K562 (cell line): ENCODE measurements around the gene PRELID1. TPM values are rescaled to one million over a fixed set of nuclear protein-coding genes. Genes with fewer than 3 reads are reported as not detected.

ENCODE experiments used
- ATF1 ChIP-seq, 2 experiments: fragments of 450-650 bp in 1 of 2; IDR thresholded peaks; 2 replicates each; pipeline ENCODE4 v1.6.1; 2016; ENCODE audit warnings: missing compliant biosample characterization in 1 of 2, missing genetic modification characterization in 1 of 2
- BCOR ChIP-seq: fragments of 450-650 bp; IDR thresholded peaks from 2 replicates; pipeline ENCODE4 v1.6.1; 2016
- CBFA2T3 ChIP-seq: fragments of 450-650 bp; IDR thresholded peaks from 2 replicates; pipeline ENCODE4 v1.6.1; 2017
- ELF1 ChIP-seq: fragments of 200-800 bp; sonication (Bioruptor generic); IDR thresholded peaks from 2 replicates; pipeline ENCODE4 v1.6.1; 2016; ENCODE audit warnings: missing genetic modification characterization, missing compliant biosample characterization
- ETV6 ChIP-seq, 3 experiments: fragments of 150-350 bp in 1 of 3; sonication (generic) in 1 of 3; formaldehyde crosslinking in 1 of 3; IDR thresholded peaks; 2 replicates each; pipeline versions ENCODE4 v1.6.1 to v1.8.0; 2014 to 2022; ENCODE audit warnings: borderline replicate concordance in 2 of 3, low read depth in 2 of 3, antibody characterized with exemption in 1 of 3, low read length in 1 of 3, mild to moderate bottlenecking in 1 of 3, missing genetic modification reagents in 1 of 3
- FOXJ3 ChIP-seq: sonication (generic); formaldehyde crosslinking; IDR thresholded peaks from 2 replicates; pipeline ENCODE4 v1.4.0; 2020; ENCODE audit warnings: mild to moderate bottlenecking, missing genetic modification reagents
- HIVEP1 ChIP-seq: fragments of 250-450 bp; sonication (Bioruptor Pico); IDR thresholded peaks from 2 replicates; pipeline ENCODE4 v1.4.0; 2020; ENCODE audit warnings: mild to moderate bottlenecking
- JUNB ChIP-seq: fragments of 450-650 bp; formaldehyde crosslinking; conservative IDR thresholded peaks from 2 replicates; pipeline ENCODE4 v1.4.0; 2020; ENCODE audit warnings: mild to moderate bottlenecking
- KDM4B ChIP-seq, 2 experiments: fragments of 450-650 bp in 1 of 2; sonication (generic) in 1 of 2; IDR thresholded peaks; 2 replicates each; pipeline ENCODE4 v1.6.1; 2016 to 2017; ENCODE audit warnings: borderline replicate concordance in 2 of 2, antibody characterized with exemption in 1 of 2, low read depth in 1 of 2, mild to moderate bottlenecking in 1 of 2
- KLF13 ChIP-seq: fragments of 450-650 bp; IDR thresholded peaks from 2 replicates; pipeline ENCODE4 v1.6.1; 2016; ENCODE audit warnings: missing genetic modification characterization, low read depth, mild to moderate bottlenecking, missing compliant biosample characterization, moderate library complexity, borderline replicate concordance
- OTX1 ChIP-seq: fragments of 450-650 bp; formaldehyde crosslinking; IDR thresholded peaks from 2 replicates; pipeline ENCODE4 v1.4.0; 2022; ENCODE audit warnings: mild to moderate bottlenecking
- PHB2 ChIP-seq: fragments of 450-650 bp; IDR thresholded peaks from 2 replicates; pipeline ENCODE4 v1.6.1; 2017; ENCODE audit warnings: low read depth
- POLR3G ChIP-seq: IDR thresholded peaks from 2 replicates; pipeline ENCODE4 v1.6.1; 2011; ENCODE audit not compliant: insufficient read length, insufficient replicate concordance; ENCODE audit errors: extremely low read depth
- PYGO2 ChIP-seq: fragments of 450-650 bp; IDR thresholded peaks from 2 replicates; pipeline ENCODE4 v1.6.1; 2016; ENCODE audit warnings: mild to moderate bottlenecking, missing genetic modification characterization, moderate library complexity, missing compliant biosample characterization
- RBM22 ChIP-seq: fragments of 200-400 bp; formaldehyde crosslinking; IDR thresholded peaks from 2 replicates; pipeline ENCODE4 v1.6.1; 2018; ENCODE audit warnings: low read length, low read depth; ENCODE audit not compliant: poor library complexity, severe bottlenecking
- SMAD4 ChIP-seq: fragments of 250-450 bp; sonication (Bioruptor Pico); conservative IDR thresholded peaks from 2 replicates; pipeline ENCODE4 v1.8.0; 2021; ENCODE audit warnings: inconsistent platforms, mild to moderate bottlenecking, moderate library complexity
- ZBTB1 ChIP-seq: sonication (generic); formaldehyde crosslinking; IDR thresholded peaks from 2 replicates; pipeline ENCODE4 v1.8.1; 2023; ENCODE audit warnings: missing genetic modification reagents, low read depth, mild to moderate bottlenecking, borderline replicate concordance
- ZNF143 ChIP-seq: sonication (generic); formaldehyde crosslinking; IDR thresholded peaks from 2 replicates; pipeline ENCODE4 v1.9.0; 2022; ENCODE audit warnings: mild to moderate bottlenecking, missing genetic modification reagents
- ZNF217 ChIP-seq: sonication (generic); formaldehyde crosslinking; IDR thresholded peaks from 2 replicates; pipeline ENCODE4 v1.8.0; 2022; ENCODE audit warnings: mild to moderate bottlenecking, missing genetic modification reagents
- ZNF24 ChIP-seq: fragments of 450-650 bp; IDR thresholded peaks from 2 replicates; pipeline ENCODE4 v1.6.1; 2016
- ZNF311 ChIP-seq: fragments of 250-450 bp; sonication (Bioruptor Pico); IDR thresholded peaks from 2 replicates; pipeline ENCODE4 v1.4.0; 2020; ENCODE audit warnings: mild to moderate bottlenecking, moderate library complexity
- polyA plus RNA-seq, 8 experiments: library from polyadenylated mRNA; depleted of rRNA in 4 of 8; stranded (reverse) in 5 of 8; unstranded in 3 of 8; fragments of >200 nt; fragmentation: Nextera tagmentation in 2 of 8; fragmentation: Illumina TruSeq in 1 of 8; extraction: Ambion mirVana in 2 of 8; extraction: Trizol in 1 of 8; gene quantifications; 2 replicates each; pipeline versions ENCODE4 v1.2.1 to v1.2.3, GENCODE V29; 2011 to 2014; ENCODE audit warnings: inconsistent platforms in 1 of 8, missing spikeins in 1 of 8
- total RNA-seq, 7 experiments: library from RNA; depleted of rRNA in 6 of 7; stranded (reverse); fragments of >200 nt in 6 of 7; fragmentation: Illumina TruSeq in 2 of 7; extraction: Trizol in 2 of 7; gene quantifications; 2 replicates each; pipeline versions ENCODE4 v1.2.1 to v1.2.3, GENCODE V29; 2011 to 2021; ENCODE audit warnings: low replicate concordance in 1 of 7
- TF ChIP-seq, protein P1 (sequence below), 2 experiments: fragments of 450-650 bp; conservative IDR thresholded peaks; 2 replicates each; pipeline ENCODE4 v1.6.1; 2017; ENCODE audit warnings: mild to moderate bottlenecking in 2 of 2, moderate library complexity in 2 of 2
- TF ChIP-seq, protein P2 (sequence below): sonication (generic); formaldehyde crosslinking; IDR thresholded peaks from 2 replicates; pipeline ENCODE4 v1.8.0; 2022; ENCODE audit warnings: mild to moderate bottlenecking, missing genetic modification reagents

The PRELID1 gene
- total and polyA plus RNA-seq, 9 of the 15 experiments (the other 6 are each of a cell fraction or from before 2014, with no cell fraction given) = 40.1 to 484 (median 340) TPM

DNA sequence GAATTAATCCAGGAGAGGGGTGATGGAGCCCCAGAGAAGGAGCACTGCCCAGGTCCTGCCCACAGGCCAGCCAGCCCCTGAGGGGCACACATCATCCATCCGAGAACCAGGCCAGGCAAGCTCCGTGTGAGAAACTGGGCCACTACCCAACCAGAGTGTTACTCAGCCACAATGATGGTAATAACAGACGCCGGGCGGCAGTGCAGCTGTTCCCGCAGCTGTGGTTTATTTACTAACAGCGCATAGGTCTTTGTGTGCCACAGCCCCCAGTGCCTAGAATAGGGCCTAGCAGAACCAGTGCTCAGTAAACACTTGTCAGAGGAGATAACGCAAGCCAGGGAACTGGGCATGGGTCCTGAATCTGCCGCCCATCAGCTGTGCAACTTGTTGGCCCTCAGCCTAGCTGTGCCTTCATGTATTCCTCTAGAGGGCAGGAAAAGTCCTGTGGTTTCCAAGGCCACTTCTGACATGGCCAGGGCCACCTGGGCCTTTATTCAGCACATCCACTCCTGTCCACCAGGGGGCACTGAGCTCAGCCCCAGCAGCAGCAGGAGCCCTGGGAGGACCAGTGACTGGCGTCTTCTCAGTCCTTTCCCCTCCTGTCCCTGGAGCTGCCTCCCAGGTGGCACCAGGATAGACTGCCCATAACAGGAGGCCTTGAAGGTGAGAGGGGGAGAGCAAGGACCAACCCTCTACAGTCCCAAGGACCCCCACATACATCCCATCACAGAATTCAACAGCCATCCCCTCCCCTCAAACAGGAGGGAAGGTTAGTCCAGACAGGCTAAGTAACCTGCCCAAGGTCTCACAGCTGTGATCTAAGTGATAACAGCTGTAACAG lies 6.0 kb downstream of the PRELID1 start (continued):
- TF ChIP-seq, protein P1, sequence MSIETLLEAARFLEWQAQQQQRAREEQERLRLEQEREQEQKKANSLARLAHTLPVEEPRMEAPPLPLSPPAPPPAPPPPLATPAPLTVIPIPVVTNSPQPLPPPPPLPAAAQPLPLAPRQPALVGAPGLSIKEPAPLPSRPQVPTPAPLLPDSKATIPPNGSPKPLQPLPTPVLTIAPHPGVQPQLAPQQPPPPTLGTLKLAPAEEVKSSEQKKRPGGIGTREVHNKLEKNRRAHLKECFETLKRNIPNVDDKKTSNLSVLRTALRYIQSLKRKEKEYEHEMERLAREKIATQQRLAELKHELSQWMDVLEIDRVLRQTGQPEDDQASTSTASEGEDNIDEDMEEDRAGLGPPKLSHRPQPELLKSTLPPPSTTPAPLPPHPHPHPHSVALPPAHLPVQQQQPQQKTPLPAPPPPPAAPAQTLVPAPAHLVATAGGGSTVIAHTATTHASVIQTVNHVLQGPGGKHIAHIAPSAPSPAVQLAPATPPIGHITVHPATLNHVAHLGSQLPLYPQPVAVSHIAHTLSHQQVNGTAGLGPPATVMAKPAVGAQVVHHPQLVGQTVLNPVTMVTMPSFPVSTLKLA (conservative IDR thresholded peaks at IDR 0.05) = peak in 1 of 2 experiments; percentile 38; a peak in 1 of 4 replicates
- no peak for TF ChIP-seq ZBTB1 (CRISPR knock-in tag)
- no peak for TF ChIP-seq ZNF217
- TF ChIP-seq SMAD4 (CRISPR knock-in tag) = no peak
- TF ChIP-seq, protein P2, sequence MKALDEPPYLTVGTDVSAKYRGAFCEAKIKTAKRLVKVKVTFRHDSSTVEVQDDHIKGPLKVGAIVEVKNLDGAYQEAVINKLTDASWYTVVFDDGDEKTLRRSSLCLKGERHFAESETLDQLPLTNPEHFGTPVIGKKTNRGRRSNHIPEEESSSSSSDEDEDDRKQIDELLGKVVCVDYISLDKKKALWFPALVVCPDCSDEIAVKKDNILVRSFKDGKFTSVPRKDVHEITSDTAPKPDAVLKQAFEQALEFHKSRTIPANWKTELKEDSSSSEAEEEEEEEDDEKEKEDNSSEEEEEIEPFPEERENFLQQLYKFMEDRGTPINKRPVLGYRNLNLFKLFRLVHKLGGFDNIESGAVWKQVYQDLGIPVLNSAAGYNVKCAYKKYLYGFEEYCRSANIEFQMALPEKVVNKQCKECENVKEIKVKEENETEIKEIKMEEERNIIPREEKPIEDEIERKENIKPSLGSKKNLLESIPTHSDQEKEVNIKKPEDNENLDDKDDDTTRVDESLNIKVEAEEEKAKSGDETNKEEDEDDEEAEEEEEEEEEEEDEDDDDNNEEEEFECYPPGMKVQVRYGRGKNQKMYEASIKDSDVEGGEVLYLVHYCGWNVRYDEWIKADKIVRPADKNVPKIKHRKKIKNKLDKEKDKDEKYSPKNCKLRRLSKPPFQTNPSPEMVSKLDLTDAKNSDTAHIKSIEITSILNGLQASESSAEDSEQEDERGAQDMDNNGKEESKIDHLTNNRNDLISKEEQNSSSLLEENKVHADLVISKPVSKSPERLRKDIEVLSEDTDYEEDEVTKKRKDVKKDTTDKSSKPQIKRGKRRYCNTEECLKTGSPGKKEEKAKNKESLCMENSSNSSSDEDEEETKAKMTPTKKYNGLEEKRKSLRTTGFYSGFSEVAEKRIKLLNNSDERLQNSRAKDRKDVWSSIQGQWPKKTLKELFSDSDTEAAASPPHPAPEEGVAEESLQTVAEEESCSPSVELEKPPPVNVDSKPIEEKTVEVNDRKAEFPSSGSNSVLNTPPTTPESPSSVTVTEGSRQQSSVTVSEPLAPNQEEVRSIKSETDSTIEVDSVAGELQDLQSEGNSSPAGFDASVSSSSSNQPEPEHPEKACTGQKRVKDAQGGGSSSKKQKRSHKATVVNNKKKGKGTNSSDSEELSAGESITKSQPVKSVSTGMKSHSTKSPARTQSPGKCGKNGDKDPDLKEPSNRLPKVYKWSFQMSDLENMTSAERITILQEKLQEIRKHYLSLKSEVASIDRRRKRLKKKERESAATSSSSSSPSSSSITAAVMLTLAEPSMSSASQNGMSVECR (CRISPR knock-in tag) = 0 out of 2 replicates have a peak, but pooled peaks have one; percentile 40
- no peak for TF ChIP-seq PHB2
- no peak for TF ChIP-seq POLR3G
- no peak for TF ChIP-seq BCOR
- TF ChIP-seq PYGO2 (tag) = no peak
- TF ChIP-seq JUNB (CRISPR knock-in tag) = no peak
- TF ChIP-seq KLF13 (tag) = no peak
- no peak for TF ChIP-seq RBM22
- no peak for TF ChIP-seq OTX1 (CRISPR knock-in tag)
- TF ChIP-seq ZNF143 (CRISPR knock-in tag) = no peak
- no peak for TF ChIP-seq HIVEP1 (CRISPR knock-in tag)
- no peak for TF ChIP-seq ETV6 (IDR thresholded peaks at IDR 0.05; ENCODE audit: borderline replicate concordance in 1 of 2, low read depth in 2 of 2, low read length in 1 of 2)
- TF ChIP-seq ETV6 (CRISPR knock-in tag; IDR thresholded peaks at IDR 0.05; ENCODE audit: borderline replicate concordance) = no peak
- no peak for TF ChIP-seq ELF1 (tag)
- no peak for TF ChIP-seq KDM4B (IDR thresholded peaks at IDR 0.05; ENCODE audit: borderline replicate concordance in 2 of 2, low read depth in 1 of 2)
- no peak for TF ChIP-seq ZNF311 (CRISPR knock-in tag)
- no peak for TF ChIP-seq ATF1 (CRISPR knock-in tag; IDR thresholded peaks at IDR 0.05)
- no peak for TF ChIP-seq ATF1 (tag; IDR thresholded peaks at IDR 0.05)
- no peak for TF ChIP-seq ZNF24
- 0 out of 2 replicates have a peak, but pooled peaks have one; percentile 5 for TF ChIP-seq CBFA2T3
- TF ChIP-seq FOXJ3 (CRISPR knock-in tag) = no peak
